ENCODE data around the gene TCHHL1.

Gene TCHHL1

GRCh38 chr1:152089014-152089674, at the start of gene TCHHL1:
TCHHL1 (minus strand) TSS chr1:152089064; CDS start chr1:152088143, 921 bp downstream.
- no peak for DNase-seq (ENCODE audit: low read depth)

DNA sequence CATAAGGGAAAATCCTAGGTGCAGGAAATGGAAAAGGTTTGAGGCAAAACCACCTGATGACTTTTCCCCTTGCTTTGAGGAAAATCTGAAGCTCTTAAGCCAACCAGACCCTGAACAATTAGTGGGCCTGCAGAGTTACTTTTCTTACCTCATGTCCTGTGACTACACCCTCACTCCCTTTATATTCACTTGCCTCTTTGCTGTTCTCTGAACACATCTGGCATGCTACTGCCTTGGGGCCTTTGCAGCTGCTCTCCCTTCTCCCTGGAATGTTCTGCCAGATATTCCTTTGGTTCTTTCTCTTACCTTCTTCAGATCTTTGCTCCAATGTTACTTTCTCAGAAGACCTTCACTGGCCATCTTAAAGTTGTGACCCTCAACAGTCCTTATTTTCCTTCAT, 48.4 kb upstream of the TCHHL1 start:
- DNase-seq (ENCODE audit: low read depth): no peak

- DNase-seq (ENCODE audit: low read depth): no peak
Measured at GRCh38 chr1:152130186-152130585, 41.3 kb upstream of the TCHHL1 start.

DNA sequence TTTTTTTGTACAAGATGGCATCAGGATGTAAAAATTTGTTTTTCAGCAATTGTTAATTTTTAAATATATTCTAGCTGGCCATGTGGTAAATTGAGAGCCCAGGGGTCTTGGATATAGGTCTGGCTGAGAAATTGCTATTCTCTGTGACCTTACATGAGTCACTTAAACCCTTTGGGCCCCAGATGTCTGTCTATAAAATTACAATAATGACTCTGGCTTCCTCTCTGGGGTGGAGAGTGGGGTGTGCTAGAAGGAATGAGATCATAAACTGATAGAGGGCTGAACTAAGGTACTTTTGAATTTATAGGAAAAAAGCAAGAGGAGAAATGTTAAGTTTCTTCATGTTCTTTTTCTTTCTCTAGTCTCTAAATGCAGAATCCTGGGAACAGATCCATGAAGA, 38.8 kb upstream of the TCHHL1 start:
- no peak for DNase-seq (ENCODE audit: low read depth)

GRCh38 chr1:152125834-152126443, 37.1 kb upstream of the TCHHL1 start:
- no peak for DNase-seq (ENCODE audit: low read depth)

DNA sequence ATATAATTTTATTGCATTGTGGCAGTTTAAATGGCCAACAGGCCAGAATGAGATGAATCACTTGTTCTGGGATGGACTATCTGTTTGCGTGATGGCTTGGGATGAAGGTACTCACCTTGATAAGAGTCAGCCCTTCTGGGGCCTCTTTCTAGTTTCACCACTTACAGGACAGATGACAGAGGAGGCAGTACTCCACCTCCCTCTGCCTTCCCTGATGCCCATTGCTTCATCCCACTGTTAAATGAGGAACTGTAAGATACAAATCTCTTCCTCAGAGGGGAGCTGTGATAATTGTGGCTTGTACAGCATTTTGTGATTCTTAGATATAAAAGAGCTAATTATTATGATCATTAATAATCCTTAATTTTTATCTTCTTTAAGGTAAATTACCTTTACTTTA, 30.1 kb upstream of the TCHHL1 start:
- no peak for DNase-seq (ENCODE audit: low read depth)

DNA sequence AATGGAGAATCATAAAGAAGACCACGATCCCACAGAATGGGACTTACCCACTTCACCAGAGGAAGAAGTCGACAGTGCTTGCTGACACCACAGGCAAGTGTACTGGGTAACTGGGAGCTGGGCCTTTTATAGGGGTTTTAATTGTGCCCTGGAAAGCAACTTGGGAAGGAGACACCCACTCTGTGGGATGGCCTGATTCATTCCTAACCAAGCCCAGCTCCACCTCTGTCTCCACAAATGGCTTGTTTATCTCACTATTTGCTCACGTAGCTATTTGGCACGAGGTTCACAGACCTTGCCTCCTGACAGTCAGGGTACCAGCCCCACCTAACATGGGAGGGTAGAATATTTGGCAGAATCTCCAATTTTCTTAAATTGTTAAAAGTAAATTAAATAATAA, 26.5 kb upstream of the TCHHL1 start, which contains the start of gene TCHH:
Gene TCHH, minus strand, starts transcription at position 101 of the 400 bp plus-strand sequence. CDS start 1,364 bp downstream, outside the sequence.
- DNase-seq (ENCODE audit: low read depth): no peak

- no peak for DNase-seq (ENCODE audit: low read depth)
Measured at GRCh38 chr1:152112885-152113432, 24.1 kb upstream of the TCHHL1 start.

- DNase-seq (ENCODE audit: low read depth): no peak
Measured at GRCh38 chr1:152112101-152112884, 23.4 kb upstream of the TCHHL1 start.

DNA sequence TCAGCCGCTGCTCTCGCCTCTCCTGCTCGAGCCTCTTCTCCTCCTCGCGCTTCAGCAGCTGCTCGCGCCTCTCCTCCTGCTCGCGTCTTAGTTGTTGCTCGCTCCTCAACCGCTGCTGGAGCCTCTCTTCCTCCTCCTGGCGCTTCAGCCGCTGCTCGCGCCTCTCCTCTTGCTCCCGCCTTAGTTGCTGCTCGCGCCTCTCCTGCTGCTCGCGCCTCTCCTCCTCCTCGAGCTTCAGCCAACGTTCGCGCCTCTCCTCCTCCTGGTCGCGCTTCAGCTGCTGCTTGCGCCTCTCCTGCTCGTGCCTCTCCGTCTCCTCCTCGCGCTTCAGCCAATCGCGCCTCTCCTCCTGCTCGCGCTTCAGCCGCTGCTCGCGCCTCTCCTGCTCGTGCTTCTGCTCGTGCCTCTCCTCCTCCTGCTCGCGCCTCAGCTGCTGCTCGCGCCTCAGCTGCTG, 22.7 kb upstream of the TCHHL1 start:
- no peak for DNase-seq (ENCODE audit: low read depth)

DNA sequence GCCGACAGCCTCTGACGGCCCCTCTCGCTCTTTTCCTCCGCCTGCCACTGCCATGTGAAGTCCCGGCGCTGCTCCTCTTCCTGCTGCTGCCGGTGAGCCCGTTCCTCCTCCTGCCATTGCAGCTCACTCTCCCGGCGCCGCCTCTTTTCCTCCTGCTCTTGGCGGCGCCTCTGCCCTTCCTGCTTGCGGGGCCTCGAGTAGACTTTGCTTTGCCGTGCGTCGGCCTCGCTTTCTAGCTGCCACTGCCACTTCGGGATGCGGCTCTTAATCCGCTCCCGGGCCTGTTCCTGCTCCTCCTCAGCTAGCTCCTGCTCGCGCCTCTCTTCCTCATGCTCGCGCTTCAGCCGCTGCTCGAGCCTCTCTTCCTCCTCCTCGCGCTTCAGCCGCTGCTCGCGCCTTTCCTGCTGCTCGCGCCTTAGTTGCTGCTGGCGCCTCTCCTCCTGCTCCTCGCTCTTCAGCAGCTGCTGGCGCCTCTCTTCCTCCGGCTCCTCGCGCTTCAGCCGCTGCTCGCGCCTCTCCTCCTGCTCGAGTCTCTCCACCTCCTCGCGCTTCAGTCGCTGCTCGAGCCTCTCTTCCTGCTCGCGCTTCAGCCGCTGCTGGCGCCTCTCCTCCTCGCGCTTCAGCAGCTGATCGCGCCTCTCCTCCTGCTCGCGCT, 22.1 kb upstream of the TCHHL1 start:
- DNase-seq (ENCODE audit: low read depth): no peak

DNA sequence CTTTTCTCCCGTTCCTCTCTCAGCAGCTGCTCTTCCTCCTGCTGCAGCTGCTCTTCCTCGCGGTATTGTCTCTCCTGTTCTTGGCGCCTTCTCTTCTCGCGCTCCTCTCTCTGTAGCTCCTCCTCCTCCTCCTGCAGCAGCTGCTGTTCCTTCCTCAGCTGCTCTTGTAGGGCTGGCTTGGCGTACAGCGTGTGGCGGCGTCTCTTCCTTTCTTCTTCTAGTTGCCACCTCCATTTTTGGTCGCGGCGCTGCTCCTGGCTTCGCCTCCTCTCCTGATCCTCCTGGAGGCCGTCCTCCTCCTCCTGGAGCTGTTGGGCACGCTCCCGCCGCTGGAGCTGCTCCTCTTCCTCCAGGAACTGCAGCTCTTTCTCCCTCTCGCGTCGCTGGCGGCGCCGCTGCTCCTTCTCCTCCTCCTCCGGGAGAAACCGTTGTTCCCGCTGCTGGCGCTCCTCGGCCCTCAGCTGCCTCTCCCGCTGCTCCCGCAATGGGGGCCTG, 21.5 kb upstream of the TCHHL1 start:
- DNase-seq (ENCODE audit: low read depth): no peak

GRCh38 chr1:152109998-152110294, 21.1 kb upstream of the TCHHL1 start:
- no peak for DNase-seq (ENCODE audit: low read depth)

DNA sequence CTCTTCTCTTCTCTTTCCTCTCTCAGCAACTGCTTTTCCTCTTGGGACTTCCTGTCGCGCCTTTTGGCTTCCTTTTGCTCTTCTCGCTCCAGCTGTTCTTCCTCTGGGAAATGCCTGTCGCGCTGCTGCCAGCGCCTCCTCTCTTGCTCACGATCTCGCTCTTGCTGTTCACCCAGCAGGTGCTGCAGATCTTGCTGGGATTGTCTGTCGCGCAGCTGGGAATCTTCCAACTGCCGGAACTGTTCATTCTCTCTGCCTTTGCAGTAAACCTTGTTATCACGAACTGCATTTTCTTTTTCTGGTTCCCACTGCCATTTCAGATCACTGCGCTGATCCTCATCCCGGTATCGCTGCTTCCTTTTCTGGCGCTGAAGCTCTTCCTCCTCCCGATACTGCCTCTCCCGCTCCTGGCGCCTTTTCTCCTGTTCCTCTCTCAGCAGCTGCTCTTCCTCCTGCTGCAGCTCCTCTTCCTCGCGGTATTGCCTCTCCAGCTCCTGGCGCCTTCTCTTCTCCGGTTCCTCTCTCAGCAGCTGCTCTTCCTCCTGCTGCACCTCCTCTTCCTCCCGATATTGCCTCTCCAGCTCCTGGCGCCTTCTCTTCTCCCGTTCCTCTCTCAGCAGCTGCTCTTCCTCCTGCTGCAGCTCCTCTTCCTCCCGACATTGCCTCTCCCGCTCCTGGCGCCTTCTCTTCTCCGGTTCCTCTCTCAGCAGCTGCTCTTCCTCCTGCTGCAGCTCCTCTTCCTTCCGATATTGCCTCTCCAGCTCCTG, 20.6 kb upstream of the TCHHL1 start:
- DNase-seq (ENCODE audit: low read depth): no peak

DNA sequence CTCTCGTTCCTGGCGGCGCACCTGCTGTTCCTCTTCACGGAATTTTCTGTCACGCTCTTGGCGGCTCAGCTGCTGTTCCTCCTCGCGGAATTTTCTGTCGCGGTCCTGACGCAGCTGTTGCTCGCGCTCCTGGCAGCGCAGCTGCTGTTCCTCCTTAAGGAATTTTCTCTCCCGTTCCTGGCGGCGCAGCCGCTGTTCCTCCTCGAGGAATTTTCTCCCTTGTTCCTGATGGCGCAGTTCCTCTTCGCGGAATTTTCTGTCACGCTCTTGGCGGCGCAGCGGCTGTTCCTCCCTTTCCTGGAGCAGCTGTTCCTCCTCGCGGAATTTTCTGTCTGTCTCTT, 20.0 kb upstream of the TCHHL1 start:
- no peak for DNase-seq (ENCODE audit: low read depth)

DNA sequence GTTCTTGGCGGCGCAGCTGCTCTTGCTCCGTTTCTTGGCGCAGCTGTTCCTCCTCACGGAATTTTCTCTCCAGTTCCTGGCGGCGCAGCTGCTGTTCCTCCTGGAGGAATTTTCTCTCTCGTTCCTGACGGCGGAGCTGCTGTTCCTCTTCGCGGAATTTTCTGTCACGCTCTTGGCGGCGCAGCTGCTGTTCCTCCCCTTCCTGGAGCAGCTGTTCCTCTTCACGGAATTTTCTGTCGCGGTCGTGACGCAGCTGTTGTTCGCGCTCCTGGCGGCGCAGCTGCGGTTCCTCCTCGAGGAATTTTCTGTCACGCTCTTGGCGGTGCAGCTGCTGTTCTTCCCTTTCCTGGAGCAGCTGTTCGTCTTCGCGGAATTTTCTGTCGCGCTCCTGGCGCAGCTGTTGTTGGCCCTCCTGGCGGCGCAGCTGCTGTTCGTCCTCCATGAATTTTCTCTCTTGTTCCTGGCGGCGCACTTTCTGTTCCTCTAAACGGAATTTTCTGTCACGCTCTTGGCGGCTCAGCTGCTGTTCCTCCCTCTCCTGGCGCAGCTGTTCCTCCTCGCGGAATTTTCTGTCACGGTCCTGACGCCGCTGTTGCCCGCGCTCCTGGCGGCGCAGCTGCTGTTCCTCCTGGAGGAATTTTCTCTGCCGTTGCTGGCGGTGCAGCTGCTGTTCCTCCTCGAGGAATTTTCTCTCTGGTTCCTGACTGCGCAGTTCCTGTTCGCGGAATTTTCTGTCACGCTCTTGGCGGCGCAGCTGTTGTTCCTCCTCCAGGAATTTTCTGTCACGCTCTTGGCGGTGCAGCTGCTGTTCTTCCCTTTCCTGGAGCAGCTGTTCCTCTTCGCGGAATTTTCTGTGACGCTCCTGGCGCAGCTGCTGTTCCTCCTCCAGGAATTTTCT, 19.4 kb upstream of the TCHHL1 start:
- no peak for DNase-seq (ENCODE audit: low read depth)

DNA sequence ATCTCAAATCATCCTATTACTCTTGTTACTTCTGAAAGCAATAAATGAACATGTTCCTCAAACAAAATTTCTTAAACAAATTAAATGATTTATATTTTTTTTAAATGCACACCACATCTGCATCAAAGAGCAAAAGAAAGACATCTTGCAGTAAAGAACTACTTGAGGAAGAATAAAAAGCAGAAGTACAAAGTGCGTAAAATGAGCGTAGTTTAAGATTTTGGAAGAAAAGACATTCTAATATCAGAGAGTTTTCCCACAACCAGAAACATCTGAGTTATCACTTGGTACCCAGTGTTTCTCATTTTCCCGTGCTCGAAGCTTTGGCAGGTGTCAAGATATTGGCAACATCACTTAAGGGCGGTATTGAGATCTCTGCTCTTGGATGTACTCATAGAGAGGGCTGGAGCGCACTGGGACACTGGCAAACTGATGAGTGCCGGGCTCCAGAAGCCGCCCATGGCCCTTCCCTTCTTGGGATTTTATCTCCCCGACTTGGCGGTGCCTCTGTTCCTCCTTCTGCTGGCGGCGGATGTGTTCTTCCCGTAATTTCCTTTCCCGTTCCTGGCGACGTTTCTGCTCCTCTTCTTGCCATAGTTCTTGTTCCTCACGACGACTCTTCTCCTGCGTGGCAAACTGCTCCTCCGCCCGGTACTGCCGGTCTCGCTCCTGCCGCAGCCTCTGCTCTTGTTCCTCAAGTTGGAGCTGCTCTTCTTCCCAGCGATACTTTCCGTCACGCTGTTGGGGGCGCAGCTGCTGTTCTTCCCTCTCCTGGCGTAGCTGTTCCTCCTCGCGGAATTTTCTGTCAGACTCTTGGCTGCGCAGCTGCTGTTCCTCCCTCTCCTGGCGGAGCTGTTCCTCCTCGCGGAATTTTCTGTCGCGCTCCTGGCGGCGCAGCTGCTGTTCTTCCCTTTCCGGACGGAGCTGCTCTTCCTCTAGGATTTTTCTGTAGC, 18.4 kb upstream of the TCHHL1 start:
- no peak for DNase-seq (ENCODE audit: low read depth)

- no peak for DNase-seq (ENCODE audit: low read depth)
Measured at GRCh38 chr1:152104854-152105253, 16.0 kb upstream of the TCHHL1 start.

- no peak for DNase-seq (ENCODE audit: low read depth)
Measured at GRCh38 chr1:152096931-152097330, 8.1 kb upstream of the TCHHL1 start.

All from activated T-cell treated with anti-CD3 and anti-CD28 coated beads for 48 hours (primary cell).